WTC11 (cell line): ENCODE results near the gene HERC2.

Experiments used
- FOXP1 ChIP-seq: sonication (generic); formaldehyde crosslinking; IDR thresholded peaks from 2 replicates; pipeline ENCODE4 v1.8.0; 2022; ENCODE audit warnings: missing genetic modification reagents, mild to moderate bottlenecking, moderate library complexity, borderline replicate concordance
- MAX ChIP-seq: sonication (generic); formaldehyde crosslinking; IDR thresholded peaks from 2 replicates; pipeline ENCODE4 v1.8.0; 2022; ENCODE audit warnings: mild to moderate bottlenecking, missing genetic modification reagents

- TF ChIP-seq FOXP1 (CRISPR knock-in tag) (no peak), MAX (no peak)
Observed at GRCh38 chr15:28122038-28122949, 199.7 kb downstream of the HERC2 start.
